GM18502 (cell line): ENCODE data around the gene COMMD7.
"Not testable (repeated sequence)": the region's sequence is repeated elsewhere in the genome, so short reads cannot be mapped to it uniquely, and the experiment has no call there.

Experiments used
- ATAC-seq: cut with Tn5 transposase; IDR thresholded peaks from one replicate; pipeline ENCODE4 v1.9.1; 2021; ENCODE audit warnings: mild to moderate bottlenecking; ENCODE audit not compliant: unreplicated experiment, poor library complexity

COMMD7 gene

DNA sequence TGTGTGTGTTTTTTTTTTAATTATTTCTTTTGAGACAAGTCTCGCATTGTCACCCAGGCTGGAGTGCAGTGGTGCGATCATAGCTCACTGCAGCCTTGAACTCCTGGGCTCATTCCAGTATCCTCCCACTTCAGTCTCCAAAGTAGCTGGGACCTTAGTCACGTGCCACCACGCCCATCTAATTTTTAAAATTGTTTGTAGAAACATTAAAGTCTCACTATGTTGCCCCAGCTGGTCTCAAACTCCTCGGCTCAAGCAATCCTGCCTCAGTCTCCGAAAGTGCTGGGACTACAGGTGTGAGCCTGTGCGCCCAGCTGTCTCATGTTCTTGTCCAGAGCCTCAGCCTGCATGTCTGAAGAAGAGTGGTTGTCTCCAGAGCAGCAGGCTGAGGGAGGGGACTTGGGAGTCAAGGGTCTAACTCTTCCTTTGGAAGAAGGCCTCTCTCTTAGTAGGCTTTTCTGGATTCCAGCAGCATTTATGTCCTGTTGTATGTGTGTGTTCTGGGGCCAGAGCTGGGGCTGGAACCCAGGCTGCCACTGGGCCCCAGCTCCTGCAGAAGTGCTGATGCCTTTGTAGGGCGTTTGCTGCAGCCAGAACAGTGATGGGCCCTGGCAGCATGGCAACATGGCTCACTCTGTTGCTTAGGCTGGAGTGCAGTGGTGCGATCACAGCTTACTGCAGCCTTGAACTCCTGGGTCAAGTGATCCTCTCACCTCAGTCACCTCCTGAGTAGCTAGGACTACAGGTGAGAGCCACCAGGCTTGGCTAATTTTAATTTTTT lies 24.3 kb upstream of the COMMD7 start:
- ATAC-seq = no peak

DNA sequence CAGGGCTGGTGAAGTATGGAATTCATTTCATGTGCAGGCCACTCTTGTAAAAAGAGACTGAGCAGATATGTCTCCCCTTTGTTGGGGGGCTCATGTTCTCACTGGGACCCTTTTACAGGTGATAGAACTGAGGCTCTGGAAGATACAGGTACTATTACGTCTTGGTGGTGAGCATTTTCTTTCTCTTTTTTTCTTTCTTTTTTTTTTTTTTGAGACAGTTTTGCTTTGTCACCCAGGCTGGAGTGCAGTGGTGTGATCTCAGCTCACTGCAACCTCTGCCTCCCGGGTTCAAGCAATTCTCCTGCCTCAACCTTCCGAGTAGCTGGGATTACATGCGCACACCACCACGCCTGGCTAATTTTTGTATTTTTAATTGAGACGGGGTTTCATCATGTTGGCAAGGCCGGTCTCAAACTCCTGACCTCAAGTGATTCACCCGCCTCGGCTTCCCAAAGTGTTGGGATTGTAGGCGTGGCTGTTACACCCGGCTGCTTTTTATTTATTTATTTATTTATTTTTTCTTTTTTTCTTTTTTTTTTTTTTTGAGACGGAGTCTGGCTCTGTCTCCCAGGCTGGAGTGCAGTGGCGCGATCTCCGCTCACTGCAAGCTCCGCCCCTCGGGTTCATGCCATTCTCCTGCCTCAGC lies 22.1 kb upstream of the COMMD7 start:
- not testable (repeated sequence) for ATAC-seq

DNA sequence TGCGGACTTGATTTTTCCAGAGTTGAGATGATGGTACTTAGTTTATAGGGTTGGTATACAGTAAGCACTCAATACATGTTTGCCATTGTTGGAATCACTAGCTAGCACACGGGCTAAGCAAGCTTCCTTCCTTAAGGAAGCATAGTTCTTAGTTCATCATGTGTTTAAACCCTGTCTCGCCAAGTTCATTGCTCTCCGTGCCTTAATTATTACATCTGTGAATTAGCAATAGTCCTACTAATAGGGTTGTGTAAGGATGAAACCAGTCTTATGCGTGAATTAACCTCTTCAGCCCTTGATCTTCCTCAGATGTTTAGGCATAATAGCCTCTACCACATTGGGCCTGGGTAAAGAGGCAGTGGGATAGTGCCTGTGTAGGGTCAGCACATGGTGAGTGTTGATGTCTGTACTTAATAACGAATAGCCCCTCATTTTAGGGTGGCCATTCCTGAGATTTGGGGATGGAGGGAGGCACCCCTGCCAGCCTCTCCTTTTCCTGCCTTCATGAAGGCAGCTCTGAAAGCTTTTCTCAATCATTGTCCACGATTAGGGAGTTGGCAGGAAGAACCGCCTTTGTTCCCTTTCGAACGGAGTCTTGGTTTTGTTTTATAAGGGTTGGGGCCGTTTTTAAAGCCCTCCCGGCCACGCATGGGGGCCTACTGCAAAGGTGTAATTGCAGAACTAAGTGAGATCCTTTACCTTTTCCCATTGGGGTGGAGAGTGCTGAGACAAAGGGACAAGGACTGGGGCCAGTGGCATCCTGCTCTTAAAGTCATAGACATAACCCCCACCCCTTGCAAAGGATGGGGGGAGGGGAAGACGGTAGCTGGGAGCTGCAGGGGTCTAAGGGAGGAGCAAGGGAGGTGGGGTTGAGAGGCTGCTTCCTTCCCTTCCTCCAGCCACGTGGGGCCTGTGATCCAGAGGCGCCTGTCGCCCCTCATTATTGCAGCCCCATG lies 21.0 kb upstream of the COMMD7 start:
- ATAC-seq = no peak

DNA sequence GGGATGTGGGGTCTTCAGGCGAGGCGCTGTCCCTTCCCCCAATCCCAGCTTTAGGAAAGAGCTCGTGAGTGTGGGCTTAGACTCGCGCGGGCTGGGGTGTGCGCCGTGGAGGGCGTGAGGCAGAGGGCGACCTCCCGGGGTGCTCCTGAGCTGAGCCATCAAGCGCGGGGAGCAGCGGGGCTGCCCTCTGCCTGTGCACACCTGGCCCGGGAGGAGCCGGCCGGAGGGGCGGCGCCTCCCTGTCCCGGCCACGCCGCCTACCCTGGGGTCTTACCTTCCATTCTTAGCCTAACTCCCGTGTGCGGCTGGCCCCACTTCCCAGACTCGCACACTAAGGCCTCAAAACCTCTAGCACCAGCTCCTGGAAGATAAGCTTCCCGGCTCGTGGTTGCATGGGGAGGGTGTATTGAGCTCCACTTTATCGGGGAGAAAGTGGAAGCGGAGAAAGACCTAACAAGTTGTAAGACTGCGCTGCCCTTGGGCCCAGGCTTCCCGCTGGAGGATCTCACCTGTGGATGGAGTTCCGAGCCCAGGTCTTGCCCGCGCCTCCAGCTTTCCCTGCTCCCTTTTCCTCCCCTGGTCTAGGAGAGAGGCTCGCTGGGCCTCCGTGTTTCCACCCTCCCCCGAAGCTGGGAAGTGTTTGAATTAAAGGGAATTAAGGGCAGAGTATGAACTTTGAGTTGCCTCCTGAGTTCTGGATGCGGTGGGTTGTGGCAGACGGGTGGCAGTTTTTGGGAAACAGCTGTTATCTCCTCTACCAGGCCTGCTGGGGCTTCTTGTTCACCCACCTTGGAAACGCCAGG lies 20.1 kb upstream of the COMMD7 start:
- ATAC-seq = no peak

DNA sequence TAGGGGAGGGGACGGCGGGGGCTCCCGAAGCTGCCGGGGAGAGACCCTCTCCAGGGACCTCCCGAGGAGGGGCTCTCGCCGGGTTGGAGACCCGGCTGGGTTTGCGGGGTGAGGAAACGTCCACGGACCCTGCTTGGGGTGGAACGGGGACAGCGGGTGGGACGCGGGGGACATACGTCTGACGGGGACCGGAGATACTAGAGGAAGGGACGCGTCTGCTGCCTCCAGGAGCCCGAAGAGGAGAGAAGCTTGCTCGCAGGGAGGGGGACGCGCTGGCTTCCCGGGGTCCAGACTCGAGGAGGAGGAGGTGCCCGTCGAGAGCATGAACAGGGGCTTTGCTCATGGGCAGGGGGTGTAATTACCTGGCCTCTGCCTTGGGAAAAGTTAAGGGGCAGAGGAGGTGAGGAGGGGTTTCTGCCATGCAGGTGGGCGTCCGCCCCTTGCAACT lies 19.5 kb upstream of the COMMD7 start:
- peak; percentile 27 for ATAC-seq

DNA sequence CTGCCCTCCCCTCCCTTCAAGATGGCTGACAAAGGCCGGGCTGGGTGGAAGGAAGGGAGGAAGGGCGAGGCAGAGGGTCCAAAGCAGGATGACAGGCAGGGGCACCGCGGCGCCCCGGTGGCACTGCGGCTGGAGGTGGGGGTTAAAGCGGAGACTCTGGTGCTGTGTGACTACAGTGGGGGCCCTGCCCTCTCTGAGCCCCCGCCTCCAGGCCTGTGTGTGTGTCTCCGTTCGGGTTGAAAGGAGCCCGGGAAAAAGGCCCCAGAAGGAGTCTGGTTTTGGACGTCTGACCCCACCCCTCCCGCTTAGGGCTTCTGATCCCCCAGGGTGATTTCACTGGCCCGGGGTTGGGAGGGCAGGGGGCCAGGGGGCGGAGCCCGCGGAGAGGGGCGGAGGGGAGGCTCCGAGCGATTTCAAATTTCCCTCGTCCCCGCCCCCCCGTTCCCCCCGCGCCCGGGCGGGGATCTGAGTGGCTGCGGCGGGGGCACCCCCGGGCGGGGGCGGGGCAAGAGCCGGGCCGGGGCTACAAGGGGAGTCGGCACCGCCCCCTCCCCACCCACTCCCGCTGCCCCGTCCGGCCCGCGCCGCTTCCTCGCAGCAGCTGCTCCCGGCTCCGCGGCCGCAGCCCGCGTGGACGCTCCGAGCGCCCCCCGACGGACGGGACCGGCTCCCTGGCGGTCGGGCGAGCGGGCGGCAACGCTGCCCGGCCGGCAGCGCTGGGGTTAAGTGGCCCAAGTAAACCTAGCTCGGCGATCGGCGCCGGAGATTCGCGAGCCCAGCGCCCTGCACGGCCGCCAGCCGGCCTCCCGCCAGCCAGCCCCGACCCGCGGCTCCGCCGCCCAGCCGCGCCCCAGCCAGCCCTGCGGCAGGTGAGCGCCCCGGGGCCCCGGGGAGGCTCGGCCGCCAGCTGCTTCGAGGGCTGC lies 18.8 kb upstream of the COMMD7 start, which contains the start of gene DNMT3B:
TSS of gene DNMT3B (plus strand) at position 555 of the 923 bp plus-strand sequence. CDS start 17,939 bp downstream, outside the sequence.
- peak; percentile 73 for ATAC-seq

DNA sequence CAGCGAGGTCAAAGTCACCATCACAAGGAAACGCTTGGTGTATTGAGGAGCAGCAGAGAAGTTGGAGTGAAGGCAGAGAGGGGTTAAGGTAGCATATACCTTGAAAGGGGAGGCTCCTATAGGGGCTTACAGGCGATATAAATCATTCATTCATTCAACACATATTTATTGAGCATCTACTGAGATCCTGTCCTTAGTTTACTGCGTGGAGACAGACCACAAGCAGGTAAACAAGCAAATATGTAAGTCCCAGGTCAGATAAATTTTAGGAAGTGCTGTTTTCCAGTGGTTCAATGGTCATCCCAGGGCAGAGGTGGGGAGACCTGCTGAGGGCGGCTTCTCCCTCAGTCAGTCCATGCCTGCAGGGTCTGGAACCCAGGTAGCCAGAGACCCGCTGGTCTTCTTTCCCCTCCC lies 18.2 kb upstream of the COMMD7 start:
- ATAC-seq = no peak

DNA sequence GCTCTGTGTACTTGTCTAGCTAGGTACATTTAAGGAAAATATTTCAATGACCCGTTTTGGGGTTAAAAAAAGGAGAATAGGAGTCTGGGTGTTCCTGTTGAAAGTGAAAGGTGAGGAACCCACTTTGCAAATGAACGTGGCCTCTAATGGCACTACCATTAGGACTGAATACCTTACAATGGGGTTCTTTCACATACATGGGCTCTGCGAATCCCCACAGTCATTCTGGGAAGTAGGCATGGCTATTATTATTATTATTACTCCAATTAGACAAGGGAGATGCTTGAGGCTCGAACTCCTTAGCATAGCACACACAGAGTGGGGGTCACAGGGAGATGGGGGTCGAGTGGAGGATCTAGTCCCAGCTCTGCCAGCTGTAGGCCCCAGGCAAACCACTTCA lies 12.9 kb upstream of the COMMD7 start:
- ATAC-seq = no peak

DNA sequence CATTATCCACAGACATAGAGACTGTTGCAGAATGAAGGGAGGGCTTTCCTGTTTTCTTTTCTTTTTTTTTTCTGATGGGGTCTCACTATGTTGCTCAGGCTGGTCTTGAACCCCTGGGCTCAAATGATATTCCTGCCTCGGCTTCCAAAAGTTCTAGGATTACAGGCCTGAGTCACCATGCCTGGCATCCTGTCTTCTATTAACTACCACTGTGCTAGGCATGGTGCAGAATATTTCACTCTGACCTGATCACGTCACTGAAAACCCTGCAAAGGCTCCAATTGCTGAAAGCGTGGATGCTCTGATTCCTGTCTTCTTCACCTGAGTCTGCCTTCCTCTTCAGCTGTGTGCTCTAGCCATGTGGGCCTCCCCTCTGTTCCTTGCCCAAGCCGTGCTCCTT lies 10.5 kb upstream of the COMMD7 start:
- no peak for ATAC-seq

DNA sequence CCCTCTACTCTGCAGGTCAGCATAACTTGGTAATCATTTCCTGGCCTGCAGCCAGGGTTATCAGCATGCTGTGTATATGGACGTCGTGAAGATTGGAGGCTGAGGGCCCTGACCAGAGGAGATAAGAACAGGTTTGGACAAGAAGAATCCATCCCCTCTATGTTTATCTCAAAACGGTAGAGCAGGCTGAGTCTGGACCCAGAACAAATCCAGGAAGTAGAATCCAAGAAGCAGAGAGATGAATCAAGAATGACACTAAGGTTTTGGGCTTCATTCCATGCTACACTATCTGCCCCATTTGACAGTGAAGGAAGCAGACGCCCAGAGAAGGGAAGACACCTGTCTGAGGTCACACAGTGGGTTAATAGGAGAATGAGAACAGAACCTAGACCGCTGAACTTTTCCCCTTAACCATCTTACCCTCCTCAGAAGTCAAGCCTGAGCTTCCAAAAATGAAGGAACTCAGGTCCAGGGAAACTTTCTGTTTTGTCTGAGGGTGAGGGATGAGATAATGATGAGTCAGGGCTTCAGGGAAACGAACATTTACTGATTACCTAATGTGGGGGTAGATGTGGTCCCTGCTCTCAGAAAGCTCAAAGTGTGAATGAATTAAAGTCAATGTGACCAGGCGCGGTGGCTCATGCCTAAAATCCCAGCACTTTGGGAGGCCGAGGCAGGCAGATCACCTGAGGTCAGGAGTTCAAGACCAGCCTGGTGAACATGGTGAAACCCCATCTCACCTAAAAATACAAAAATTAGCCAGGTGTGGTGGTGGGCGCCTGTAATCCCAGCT lies 9.4 kb upstream of the COMMD7 start:
- no peak for ATAC-seq

DNA sequence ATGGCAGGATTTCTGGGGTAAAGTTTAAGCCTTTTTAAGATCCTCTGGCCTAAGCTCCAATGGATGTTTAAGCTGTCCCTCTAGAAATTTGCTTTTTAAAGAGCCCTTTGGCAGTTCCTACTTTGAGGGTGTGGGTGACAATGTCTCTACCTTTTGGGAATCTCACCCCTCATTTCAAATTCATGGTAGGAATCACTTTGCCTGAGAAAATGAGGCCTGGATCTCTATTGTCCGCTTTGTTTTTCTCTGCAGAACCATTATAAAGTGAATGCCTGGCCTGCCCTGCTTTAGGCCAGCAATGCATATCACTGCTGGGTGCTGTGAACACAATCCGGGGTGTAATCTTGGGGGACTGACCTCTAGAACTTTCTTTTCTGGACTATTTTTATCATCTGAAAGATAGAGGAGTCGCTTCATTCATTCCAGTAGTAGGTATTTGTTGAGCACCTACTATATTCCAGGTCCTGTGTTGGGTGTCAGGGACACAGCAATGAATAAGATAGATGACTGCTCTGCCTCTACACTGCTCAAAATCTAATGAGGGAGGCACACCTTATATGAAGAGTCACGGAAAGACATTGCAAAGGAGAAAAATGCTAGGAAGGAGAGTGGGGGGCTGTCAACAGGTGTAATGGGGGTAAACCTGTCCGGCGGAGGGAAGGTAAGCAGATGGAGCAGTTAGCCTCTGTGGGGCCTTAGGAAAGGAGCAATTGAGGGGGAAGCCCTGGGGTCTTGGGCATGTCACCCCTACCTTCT lies 8.6 kb upstream of the COMMD7 start:
- no peak for ATAC-seq

DNA sequence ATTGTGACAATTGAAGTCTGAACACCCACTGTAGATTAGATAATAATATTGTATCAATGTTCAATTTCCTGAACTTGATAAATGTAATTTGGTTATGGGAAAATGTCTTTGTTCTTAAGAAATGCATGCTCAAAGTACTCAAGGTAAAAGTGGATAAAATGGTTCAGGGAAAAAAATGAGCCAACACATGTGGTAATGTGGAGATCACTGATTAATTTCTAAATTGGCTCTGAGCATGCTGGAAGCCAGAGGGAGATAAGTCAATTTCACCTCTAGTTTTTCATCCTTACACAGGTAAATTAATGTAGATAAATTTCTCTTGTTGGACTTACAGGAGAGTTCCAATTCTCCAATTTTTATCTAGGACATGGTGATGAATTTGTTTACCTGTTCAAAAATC lies 8.0 kb upstream of the COMMD7 start:
- ATAC-seq = no peak

DNA sequence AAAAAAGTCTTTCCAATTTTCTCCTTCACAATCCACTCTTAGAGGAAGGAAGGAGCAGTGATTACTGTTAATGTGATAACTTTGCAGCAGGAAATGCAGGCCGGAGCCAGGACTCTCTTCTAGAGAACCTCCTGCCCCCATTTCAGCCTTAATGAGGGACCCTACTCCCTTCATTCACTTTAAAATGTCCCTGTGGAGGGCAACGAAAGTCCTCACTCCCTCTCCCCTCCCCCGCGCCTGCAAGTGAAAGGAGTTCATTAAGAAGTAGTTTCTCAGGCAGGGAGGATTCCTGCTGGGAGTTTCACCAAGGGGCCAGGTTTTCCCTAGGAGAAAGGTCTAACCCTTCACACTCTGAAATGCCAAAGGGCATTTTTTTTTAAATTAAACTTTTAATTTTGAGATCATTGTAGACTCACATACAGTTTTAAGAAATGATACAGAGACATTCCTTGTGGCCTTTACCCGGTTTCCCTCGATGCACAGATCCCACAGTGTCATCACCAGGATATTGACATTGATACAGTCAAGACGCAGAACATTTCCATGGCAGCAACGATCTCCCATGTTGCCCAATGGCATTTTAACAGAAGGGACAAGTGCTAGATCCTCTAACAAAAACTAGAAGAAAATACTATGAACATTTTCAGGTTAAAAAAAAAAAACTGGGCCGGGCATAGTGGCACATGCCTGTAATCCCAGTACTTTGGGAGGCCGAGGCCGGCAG lies 6.8 kb upstream of the COMMD7 start:
- ATAC-seq = no peak

DNA sequence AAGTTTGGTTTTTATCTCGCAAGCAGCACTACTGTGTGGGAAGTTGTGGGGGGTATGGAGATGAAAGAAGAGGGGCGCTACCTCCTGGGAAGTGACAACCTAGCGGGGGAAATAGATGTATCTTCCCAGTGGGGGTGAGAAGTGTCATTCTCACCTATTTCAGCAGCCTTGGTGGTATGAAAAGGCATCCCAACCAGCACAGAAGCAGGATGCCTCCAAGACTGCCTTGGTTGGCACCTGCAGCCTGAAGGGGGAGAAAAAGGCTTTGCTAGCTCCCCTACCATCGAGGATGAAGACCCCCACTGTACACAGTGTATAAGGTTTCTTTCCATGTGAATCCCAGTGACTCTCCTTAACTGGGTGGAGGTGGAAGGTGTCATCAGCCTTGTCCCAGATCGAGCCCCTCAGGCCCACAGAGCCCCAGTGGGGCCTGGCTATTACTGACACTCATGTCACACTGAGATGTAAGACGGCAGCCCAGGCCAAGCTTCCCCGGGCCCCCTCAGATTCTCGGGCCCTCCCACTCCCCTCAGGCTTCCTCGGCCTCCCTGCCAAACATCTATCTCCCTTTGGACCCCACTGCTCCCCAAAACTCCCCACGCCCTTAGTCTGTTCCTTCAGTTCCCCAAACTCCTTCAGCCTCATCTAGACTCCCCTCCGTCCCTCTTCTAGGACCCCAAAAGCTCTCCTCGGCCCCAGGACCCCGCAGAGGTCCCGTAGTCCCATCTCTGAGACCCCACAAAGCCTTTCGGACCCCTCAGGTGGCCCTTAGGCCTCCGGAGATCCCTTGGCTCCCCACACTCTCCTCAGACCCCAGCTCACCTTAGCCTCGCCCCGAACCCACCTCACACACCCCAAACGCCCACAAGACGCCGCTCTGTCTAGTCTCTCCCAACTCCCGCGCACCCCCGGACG lies 688 bp downstream of the COMMD7 start:
- ATAC-seq = no peak

DNA sequence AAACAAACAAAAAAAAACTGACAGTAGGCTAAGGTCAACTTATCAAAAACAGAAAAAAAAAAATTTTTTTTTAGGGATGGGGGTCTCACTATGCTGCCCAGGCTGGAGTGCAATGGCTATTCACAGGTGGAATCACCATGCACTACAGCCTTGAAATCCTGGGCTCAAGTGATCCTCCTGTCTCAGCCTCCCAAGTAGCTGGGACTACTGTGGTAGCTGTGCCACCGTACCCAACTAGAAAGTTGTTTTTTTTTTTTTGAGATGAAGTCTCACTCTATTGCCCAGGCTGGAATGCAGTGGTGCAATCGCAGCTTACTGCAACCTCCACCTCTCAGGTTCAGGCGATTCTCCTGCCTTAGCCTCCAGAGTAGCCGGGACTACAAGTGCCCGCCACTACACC lies 2.1 kb downstream of the COMMD7 start:
- no peak for ATAC-seq
